HG03342 (cell line): ENCODE data around the gene DHRSX.
"Not testable (repeated sequence)": the region's sequence is repeated elsewhere in the genome, so short reads cannot be mapped to it uniquely, and the experiment has no call there.

Experiments
- ATAC-seq: cut with Tn5 transposase; IDR thresholded peaks from one replicate; pipeline ENCODE4 v1.9.1; 2021; ENCODE audit warnings: mild to moderate bottlenecking, moderate library complexity; ENCODE audit not compliant: unreplicated experiment

Gene DHRSX

DNA sequence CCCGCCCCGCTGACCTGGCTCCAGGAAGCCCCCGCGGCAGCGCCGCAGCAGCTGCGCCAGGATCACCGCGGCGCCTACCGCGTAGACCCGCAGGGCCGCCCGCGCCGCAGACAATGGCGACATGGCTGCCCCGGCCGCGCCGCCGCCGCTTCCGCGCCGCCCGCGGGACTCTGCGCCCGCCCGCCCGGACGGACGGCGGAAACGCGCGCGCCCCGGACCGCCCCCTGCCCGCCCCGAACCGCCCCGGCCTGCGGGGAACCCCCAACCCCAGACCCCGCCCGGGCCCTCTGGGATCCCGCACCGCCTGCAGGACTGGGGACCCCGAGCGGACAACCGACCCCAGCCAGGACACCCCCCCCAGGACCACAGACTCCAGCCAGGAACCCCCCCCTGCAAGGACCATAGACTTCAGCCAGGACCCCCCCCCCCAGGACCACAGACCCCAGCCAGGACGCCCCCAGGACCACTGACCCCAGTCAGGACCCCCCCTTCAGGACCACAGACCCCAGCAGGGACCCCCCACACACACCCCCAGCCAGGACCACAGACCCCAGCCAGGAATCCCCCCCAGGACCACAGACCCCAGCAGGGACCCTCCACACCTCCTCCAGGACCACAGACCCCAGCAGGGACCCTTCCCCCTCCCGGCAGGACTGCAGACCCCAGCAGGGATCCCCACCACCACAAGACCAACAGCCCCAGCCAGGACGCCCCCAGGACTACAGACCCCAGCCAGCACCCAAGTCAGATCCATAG is at the start of gene DHRSX, which contains the start of gene ZBED1:
TSS of gene DHRSX (minus strand) at position 174 of the 756 bp plus-strand sequence. CDS start at position 123, 51 bp downstream.
TSS of gene ZBED1 (minus strand) at position 174 of the 756 bp plus-strand sequence. CDS start 10,257 bp downstream, outside the sequence.
- peak; percentile 60 for ATAC-seq

- ATAC-seq = no peak
These were observed 49.1 kb upstream of the DHRSX start for GRCh38 chrX:2549876-2550275.

GRCh38 chrX:2548711-2549423 is 48.1 kb upstream of the DHRSX start:
- no peak for ATAC-seq

DNA sequence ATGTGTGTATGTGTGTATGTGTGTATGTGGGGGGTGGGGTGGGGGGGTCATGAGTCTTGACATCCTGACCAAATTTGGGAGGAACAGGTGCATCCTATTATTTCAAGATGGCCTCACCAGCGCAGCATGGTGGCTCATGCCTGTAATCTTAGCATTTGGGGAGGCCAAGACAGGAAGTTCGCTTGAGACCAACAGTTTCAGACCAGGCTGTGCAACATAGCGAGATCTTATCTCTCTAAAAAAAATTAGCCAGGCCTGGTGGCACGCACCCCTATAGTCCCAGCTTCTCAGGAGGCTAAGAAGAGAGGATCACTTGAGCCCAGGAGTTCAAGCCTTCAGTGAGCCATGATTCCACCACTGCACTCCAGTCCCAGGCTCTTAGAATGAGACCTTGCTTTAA is 47.0 kb upstream of the DHRSX start:
- ATAC-seq = no peak

- no peak for ATAC-seq
These were observed 45.7 kb upstream of the DHRSX start for GRCh38 chrX:2546496-2546895.

DNA sequence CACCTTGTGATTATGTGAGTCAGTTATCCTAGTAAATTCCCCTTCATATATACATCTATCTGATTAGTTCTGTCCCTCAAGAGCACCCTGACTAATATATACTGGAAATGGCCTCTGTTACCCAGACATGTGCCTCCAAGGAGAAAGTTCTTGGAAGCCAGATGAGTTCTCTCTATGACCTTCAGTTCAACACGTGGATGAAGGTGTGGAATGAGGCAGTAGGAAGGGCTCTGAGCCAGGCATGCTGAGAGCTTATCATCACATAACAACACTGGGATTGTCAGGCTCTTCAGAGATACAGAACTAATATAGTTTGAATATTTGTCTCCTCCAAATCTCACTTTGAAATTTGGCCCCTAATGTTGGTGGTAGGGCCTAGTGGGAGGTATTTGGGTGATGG is 44.4 kb upstream of the DHRSX start:
- no peak for ATAC-seq

GRCh38 chrX:2542826-2543521 is 42.2 kb upstream of the DHRSX start:
- no peak for ATAC-seq

GRCh38 chrX:2541603-2542002 is 40.8 kb upstream of the DHRSX start:
- no peak for ATAC-seq

DNA sequence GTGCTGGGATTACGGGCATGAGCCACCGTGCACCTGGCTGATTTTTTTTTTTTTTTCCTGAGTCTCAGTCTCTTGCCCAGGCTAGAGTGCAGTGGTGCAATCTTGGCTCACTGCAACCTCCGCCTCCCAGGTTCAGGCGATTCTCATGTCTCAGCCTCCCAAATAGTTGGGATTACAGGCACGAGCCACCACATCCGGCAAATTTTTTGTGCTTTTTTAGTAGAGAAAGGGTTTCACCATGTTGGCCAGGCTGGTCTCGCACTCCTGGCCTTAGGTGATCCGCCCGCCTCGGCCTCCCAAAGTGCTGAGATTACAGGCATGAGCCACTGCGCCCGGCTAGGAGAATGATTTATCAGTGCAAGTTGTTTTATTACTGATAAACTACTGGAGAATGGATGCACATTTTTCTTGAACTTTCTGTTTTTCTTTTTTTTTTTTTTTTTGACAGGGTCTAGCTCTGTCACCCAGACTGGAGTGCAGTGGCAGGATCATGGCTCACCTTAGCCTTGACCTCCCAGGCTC is 39.7 kb upstream of the DHRSX start:
- ATAC-seq = no peak

DNA sequence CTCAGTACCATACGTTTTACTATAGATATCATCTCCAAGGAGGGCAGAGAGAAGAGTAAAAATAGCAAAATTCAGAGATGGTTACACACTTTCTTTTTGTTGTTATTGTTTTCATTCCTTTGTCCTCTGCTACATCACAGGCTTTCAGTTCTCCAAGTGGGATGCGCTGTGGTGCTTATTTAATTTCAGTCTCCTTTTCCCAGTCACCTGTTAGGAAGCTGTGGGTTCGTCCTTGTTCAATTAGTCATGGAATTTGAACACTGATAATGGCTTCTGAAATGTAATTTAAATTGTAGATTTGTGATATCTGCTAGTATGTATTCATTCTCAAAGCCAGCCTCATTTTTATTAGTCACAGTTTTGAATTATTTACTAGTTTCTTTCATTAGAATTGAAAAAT is 38.8 kb upstream of the DHRSX start:
- ATAC-seq = no peak

DNA sequence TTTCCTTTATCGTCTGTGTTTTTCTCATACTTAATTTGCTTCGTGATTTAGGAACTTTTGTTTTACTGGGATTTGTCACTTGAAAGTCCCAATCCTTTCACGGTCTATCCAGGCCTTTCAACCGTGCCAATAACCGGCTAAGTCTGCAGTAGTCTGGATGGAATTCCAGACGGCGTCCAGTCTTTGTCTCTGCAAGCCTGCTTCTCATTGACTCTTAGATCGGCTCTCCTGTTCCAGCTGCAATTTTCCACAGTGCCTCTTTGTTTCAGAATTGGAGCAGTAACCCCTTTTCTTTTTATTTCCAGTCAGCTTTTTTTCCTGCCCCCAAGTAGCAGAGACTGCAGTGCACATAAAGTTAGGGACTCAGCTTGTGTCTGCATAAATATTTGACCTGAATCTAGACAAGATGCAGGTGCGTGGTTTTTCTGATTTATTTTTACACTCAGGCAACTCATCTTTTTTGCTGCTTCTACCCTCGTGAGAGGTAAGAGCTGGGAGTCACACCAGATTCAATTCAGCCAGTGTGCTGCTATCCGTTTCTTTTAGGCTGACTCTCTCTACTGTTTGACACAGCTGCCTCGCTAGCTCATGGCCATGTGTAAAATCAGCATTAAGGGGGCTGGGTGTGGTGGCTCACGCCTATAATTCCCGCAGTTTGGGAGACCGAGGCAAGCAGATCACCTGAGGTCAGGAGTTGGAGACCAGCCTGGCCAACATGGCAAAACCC is 37.4 kb upstream of the DHRSX start:
- ATAC-seq = no peak

DNA sequence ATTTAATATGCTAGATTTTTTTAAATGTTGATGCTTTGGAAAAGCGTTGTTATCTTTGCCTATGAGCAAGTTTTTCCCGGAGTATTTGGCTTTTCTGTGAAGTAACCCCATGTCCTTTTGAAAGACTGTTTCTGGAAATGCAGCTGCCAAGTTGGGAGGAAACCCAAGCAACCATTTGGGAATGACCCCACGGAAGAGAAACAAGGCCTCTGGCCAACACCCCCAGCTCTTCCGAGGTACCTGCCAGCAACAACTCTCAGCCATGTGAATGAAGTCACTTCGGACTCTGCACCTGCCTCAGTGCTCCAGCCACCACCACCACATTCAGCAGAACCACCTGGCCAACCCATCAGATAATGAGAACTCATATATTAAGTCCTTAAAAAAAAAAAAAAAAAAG is 36.2 kb upstream of the DHRSX start:
- ATAC-seq = no peak

DNA sequence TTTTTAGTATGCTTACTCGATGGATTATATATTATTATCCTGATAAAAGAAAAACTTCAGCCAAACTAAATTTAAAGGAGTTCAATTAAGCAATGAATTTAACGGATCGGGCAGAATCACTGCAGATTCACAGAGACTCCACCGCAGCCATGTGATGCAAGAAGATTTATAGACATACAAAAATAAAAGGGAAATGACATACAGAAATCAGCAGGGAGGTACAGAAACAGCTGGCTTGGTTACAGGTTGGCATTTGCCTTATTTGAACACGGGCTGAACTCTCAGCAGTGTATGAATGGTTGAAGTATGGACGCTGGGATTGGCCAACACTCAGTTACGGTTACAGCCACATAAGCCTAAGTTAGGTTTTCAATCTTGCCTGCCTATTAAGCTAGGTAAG is 35.4 kb upstream of the DHRSX start:
- ATAC-seq = no peak

- not testable (repeated sequence) for ATAC-seq
These were observed 33.7 kb upstream of the DHRSX start for GRCh38 chrX:2534261-2535021.

GRCh38 chrX:2533424-2533823 is 32.6 kb upstream of the DHRSX start:
- no peak for ATAC-seq

DNA sequence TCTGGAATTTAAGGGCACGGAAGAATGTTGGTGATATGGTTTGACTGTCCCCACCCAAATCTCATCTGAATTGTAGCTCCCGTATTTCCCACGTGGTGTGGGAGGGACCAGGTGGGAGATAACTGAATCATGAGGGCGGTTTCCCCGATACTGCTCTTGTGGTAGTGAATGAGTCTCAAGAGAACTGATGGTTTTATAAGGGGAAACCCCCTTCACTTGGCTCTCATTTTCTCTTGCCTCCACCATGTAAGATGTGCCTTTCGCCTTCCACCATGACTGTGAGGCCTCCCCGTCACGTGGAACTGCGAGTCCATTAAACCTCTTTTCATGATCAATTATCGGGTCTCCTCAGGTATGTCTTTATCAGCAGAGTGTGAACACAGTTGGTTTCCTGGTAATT is 25.6 kb upstream of the DHRSX start:
- no peak for ATAC-seq

DNA sequence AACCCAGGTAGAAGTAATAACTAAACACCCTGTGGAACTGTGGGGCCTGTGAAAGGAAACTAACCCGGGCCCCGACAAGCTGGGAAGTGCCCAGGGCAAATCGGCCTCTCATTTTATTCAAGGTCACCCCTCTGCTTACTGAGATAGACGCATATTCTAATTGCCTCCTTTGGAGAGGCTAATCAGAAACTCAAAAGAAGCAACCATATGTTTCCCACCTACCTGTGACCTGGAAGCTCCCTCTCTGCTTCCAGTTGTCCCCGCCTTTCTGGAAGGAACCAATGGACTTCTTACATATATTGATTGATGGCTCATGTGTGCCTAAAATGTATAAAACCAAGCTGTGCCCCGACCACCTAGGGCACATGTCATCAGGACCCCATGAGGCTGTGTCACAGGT is 23.1 kb upstream of the DHRSX start:
- no peak for ATAC-seq

GRCh38 chrX:2521927-2522386 is 21.2 kb upstream of the DHRSX start:
- peak; percentile 29 for ATAC-seq

- ATAC-seq = peak; percentile 78
These were observed 20.5 kb upstream of the DHRSX start for GRCh38 chrX:2521092-2521926.
